Measurements from ENCODE around the gene C19orf81.

C19orf81 gene

GRCh38 chr19:50697414-50698124 lies 48.3 kb downstream of the C19orf81 start:
- no peak overlapping the region for H2BK5ac ChIP-seq (ENCODE audit: low read depth, low read length, poor library complexity)
- no peak overlapping the region for H3K18ac ChIP-seq (ENCODE audit: low read length)
- no peak overlapping the region for H3K27ac ChIP-seq (ENCODE audit: low read depth, low read length)
- H2AK5ac ChIP-seq (ENCODE audit: low read length): no peak overlapping the region
- no peak overlapping the region for H3K4ac ChIP-seq (ENCODE audit: low read depth, low read length)
- no peak overlapping the region for H2BK120ac ChIP-seq (ENCODE audit: insufficient read depth, low read length, poor library complexity)
- no peak overlapping the region for H3K14ac ChIP-seq (ENCODE audit: low read length)
- H3K79me2 ChIP-seq (ENCODE audit: control insufficient read depth, insufficient read depth, low read length, poor library complexity): no peaks in the 10 kb centered on the region
- H3K4me2 ChIP-seq (ENCODE audit: low read length): no peak overlapping the region
- H3K79me1 ChIP-seq (ENCODE audit: low read length): no peaks in the 10 kb centered on the region
- no peak overlapping the region for H4K91ac ChIP-seq (ENCODE audit: low read depth, low read length)
- no peak overlapping the region for H2AFZ ChIP-seq (ENCODE audit: insufficient read depth, low read length, poor library complexity)
- H3K9ac ChIP-seq (ENCODE audit: low read length): no peak overlapping the region
- H3K4me1 ChIP-seq (ENCODE audit: control insufficient read depth in 1 of 2, insufficient read depth in 2 of 2, low read length in 2 of 2): peaks cover 0 to 3% of the 10 kb centered on the region in 2 experiments
- WGBS (ENCODE audit: extremely low coverage, insufficient coverage, insufficient read length): no CpG with 5 or more reads among the region's 13 CpGs
- H2BK12ac ChIP-seq (ENCODE audit: low read length): no peak overlapping the region
- H3K23ac ChIP-seq (ENCODE audit: low read length): no peak overlapping the region
- no peak overlapping the region for H3K4me3 ChIP-seq (ENCODE audit: low read depth, low read length)
- no peaks in the 10 kb centered on the region for H3K36me3 ChIP-seq (ENCODE audit: control insufficient read depth in 1 of 2, insufficient read depth in 2 of 2, low read length in 2 of 2)
- H3K27me3 ChIP-seq (ENCODE audit: insufficient read depth, low read length): peaks cover 27% of the 10 kb centered on the region
- no peak overlapping the region for H4K8ac ChIP-seq (ENCODE audit: low read depth, low read length)
- no peak for DNase-seq
- no peak overlapping the region for H4K12ac ChIP-seq (ENCODE audit: low read depth, low read length)
- peaks cover 14% of the 10 kb centered on the region for H3K9me3 ChIP-seq (ENCODE audit: insufficient read depth, low read depth, low read length)

- H3K18ac ChIP-seq (ENCODE audit: low read length): no peak overlapping the region
- H4K8ac ChIP-seq (ENCODE audit: low read depth, low read length): no peak overlapping the region
- H3K23ac ChIP-seq (ENCODE audit: low read length): no peak overlapping the region
- peaks cover 2% of the 10 kb centered on the region for H3K9me3 ChIP-seq (ENCODE audit: insufficient read depth, low read depth, low read length)
- H3K79me1 ChIP-seq (ENCODE audit: low read length): no peaks in the 10 kb centered on the region
- H3K9ac ChIP-seq (ENCODE audit: low read length): no peak overlapping the region
- no peaks in the 10 kb centered on the region for H3K27me3 ChIP-seq (ENCODE audit: insufficient read depth, low read length)
- no peaks in the 10 kb centered on the region for H3K4me1 ChIP-seq (ENCODE audit: control insufficient read depth in 1 of 2, insufficient read depth in 2 of 2, low read length in 2 of 2)
- no peak overlapping the region for H4K12ac ChIP-seq (ENCODE audit: low read depth, low read length)
- no peak overlapping the region for H3K14ac ChIP-seq (ENCODE audit: low read length)
- DNase-seq: no peak
- H2BK5ac ChIP-seq (ENCODE audit: low read depth, low read length, poor library complexity): no peak overlapping the region
- H2BK120ac ChIP-seq (ENCODE audit: insufficient read depth, low read length, poor library complexity): no peak overlapping the region
- H2AFZ ChIP-seq (ENCODE audit: insufficient read depth, low read length, poor library complexity): no peak overlapping the region
- H2AK5ac ChIP-seq (ENCODE audit: low read length): no peak overlapping the region
- H3K4me3 ChIP-seq (ENCODE audit: low read depth, low read length): no peak overlapping the region
- H3K4ac ChIP-seq (ENCODE audit: low read depth, low read length): no peak overlapping the region
- H2BK12ac ChIP-seq (ENCODE audit: low read length): no peak overlapping the region
- H3K27ac ChIP-seq (ENCODE audit: low read depth, low read length): no peak overlapping the region
- no peaks in the 10 kb centered on the region for H3K79me2 ChIP-seq (ENCODE audit: control insufficient read depth, insufficient read depth, low read length, poor library complexity)
- no CpG with 5 or more reads among the region's 13 CpGs for WGBS (ENCODE audit: extremely low coverage, insufficient coverage, insufficient read length)
- H3K36me3 ChIP-seq (ENCODE audit: control insufficient read depth in 1 of 2, insufficient read depth in 2 of 2, low read length in 2 of 2): no peaks in the 10 kb centered on the region
- H3K4me2 ChIP-seq (ENCODE audit: low read length): no peak overlapping the region
- no peak overlapping the region for H4K91ac ChIP-seq (ENCODE audit: low read depth, low read length)
Measured at GRCh38 chr19:50701367-50701985, 52.2 kb downstream of the C19orf81 start.

DNA sequence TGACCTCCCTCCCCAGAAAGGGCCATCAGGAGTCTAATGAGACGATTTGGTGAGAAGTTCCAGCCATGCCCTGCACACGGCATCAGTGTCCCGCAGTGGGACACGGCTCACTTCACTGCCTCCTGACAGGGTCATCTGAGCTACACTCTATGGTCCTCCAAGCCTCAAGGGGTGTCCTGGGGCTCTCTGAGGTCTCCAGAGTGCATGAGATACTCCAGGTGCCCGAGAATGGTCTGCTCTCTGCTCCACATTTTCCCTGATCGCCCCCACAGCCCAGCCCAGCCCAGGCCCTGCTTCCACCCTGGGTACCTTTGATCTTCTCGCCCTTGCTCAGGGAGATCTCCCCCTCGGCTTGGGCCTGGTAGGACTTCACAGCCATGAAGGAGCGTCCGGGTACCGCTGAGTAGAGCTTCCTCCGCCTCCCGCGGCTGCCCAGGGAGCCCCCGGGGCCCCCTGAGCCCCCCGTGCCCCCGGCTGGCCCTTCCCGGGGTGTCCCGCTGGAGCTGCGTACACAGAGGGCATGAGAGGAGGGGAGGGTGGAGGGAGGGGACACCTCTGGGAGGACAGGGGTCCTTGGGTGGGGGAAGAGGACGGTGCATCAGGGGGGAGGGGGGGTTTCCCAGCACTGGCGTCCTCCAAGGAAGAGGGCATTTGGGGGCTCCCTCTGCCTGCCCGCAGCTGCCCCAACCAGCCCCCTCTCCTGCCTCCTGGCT lies 53.1 kb downstream of the C19orf81 start:
- Histone ChIP-seq H3K9me3 (ENCODE audit: insufficient read depth, low read depth, low read length) (no peaks in the 10 kb centered on the region), H3K79me2 (ENCODE audit: control insufficient read depth, insufficient read depth, low read length, poor library complexity) (no peaks in the 10 kb centered on the region), H3K23ac (ENCODE audit: low read length) (no peak overlapping the region), H4K8ac (ENCODE audit: low read depth, low read length) (no peak overlapping the region), H3K9ac (ENCODE audit: low read length) (no peak overlapping the region), H4K91ac (ENCODE audit: low read depth, low read length) (no peak overlapping the region), H3K27me3 (ENCODE audit: insufficient read depth, low read length) (no peaks in the 10 kb centered on the region), H3K4me1 (ENCODE audit: control insufficient read depth in 1 of 2, insufficient read depth in 2 of 2, low read length in 2 of 2) (no peaks in the 10 kb centered on the region), H2AK5ac (ENCODE audit: low read length) (no peak overlapping the region), H2AFZ (ENCODE audit: insufficient read depth, low read length, poor library complexity) (no peak overlapping the region), H3K4ac (ENCODE audit: low read depth, low read length) (no peak overlapping the region), H3K14ac (ENCODE audit: low read length) (no peak overlapping the region), H2BK5ac (ENCODE audit: low read depth, low read length, poor library complexity) (no peak overlapping the region), H3K4me3 (ENCODE audit: low read depth, low read length) (no peak overlapping the region), H3K18ac (ENCODE audit: low read length) (no peak overlapping the region), H3K27ac (ENCODE audit: low read depth, low read length) (no peak overlapping the region), H3K4me2 (ENCODE audit: low read length) (no peak overlapping the region), H2BK120ac (ENCODE audit: insufficient read depth, low read length, poor library complexity) (no peak overlapping the region), H3K36me3 (ENCODE audit: control insufficient read depth in 1 of 2, insufficient read depth in 2 of 2, low read length in 2 of 2) (no peaks in the 10 kb centered on the region), H4K12ac (ENCODE audit: low read depth, low read length) (no peak overlapping the region), H2BK12ac (ENCODE audit: low read length) (no peak overlapping the region), H3K79me1 (ENCODE audit: low read length) (no peaks in the 10 kb centered on the region)
- no peak for DNase-seq
- WGBS (ENCODE audit: extremely low coverage, insufficient coverage, insufficient read length): no CpG with 5 or more reads among the region's 23 CpGs

DNA sequence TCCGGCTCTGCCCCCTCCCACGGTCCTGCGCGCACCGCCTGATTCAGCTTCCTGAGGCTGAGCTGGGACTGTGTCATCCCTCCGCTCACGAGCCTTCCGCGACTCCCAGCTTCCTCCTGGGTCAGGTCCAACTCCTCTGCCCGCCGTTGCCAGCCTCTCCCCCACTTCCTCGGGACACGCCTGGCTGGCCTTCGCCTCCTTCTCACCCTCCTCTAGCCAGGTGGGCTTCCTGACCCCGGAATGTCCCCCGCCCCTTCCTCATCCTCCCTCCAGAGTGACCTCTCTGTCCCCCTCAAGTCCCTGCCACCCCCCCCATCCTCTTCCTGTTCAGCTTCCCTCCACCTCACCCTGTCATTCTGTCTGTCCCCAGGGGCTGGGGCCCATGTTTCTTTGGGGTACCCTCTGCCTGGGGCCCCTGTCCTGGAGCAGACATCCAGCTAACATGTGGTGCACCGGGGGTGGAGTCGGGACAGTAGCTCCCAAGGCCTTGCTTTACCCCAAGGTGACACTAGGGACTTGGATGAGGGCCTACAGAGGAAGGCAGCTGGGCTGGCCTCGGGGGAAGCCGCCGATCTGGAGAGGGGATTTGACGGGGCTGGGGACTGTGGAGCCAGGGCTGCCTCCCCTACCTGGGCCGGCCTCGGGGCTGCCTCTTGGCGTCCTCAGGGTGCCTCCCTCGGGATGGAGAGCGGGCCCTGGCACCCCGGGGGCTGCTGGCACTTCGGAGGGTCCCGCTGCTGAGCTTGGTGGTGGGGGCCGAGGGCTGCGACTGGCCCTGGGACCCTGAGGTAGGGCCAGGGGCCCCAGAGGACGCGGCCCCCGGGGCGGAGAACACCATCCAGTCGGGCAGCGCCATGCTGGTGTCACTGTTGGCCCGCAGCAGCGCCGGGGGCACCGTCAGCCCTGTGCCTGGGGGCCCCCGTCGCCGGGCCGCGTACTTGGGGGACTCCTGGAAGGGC lies 53.9 kb downstream of the C19orf81 start:
- Histone ChIP-seq H3K14ac (ENCODE audit: low read length) (no peak overlapping the region), H3K79me1 (ENCODE audit: low read length) (no peaks in the 10 kb centered on the region), H3K4me1 (ENCODE audit: control insufficient read depth in 1 of 2, insufficient read depth in 2 of 2, low read length in 2 of 2) (no peaks in the 10 kb centered on the region), H3K23ac (ENCODE audit: low read length) (no peak overlapping the region), H2BK5ac (ENCODE audit: low read depth, low read length, poor library complexity) (no peak overlapping the region), H2AFZ (ENCODE audit: insufficient read depth, low read length, poor library complexity) (no peak overlapping the region), H3K9me3 (ENCODE audit: insufficient read depth, low read depth, low read length) (no peaks in the 10 kb centered on the region), H4K12ac (ENCODE audit: low read depth, low read length) (no peak overlapping the region), H3K4me3 (ENCODE audit: low read depth, low read length) (no peak overlapping the region), H4K8ac (ENCODE audit: low read depth, low read length) (no peak overlapping the region), H3K18ac (ENCODE audit: low read length) (no peak overlapping the region), H3K79me2 (ENCODE audit: control insufficient read depth, insufficient read depth, low read length, poor library complexity) (no peaks in the 10 kb centered on the region), H3K4me2 (ENCODE audit: low read length) (no peak overlapping the region), H2BK120ac (ENCODE audit: insufficient read depth, low read length, poor library complexity) (no peak overlapping the region), H3K27ac (ENCODE audit: low read depth, low read length) (no peak overlapping the region), H3K4ac (ENCODE audit: low read depth, low read length) (no peak overlapping the region), H3K9ac (ENCODE audit: low read length) (no peak overlapping the region), H2AK5ac (ENCODE audit: low read length) (no peak overlapping the region), H4K91ac (ENCODE audit: low read depth, low read length) (no peak overlapping the region), H3K36me3 (ENCODE audit: control insufficient read depth in 1 of 2, insufficient read depth in 2 of 2, low read length in 2 of 2) (no peaks in the 10 kb centered on the region), H3K27me3 (ENCODE audit: insufficient read depth, low read length) (no peaks in the 10 kb centered on the region), H2BK12ac (ENCODE audit: low read length) (no peak overlapping the region)
- DNase-seq: no peak
- no CpG with 5 or more reads among the region's 47 CpGs for WGBS (ENCODE audit: extremely low coverage, insufficient coverage, insufficient read length)
